Spleen (tissue), 11 donors: Measurements from ENCODE around the gene NTRK1. TPM values are rescaled to one million over a fixed set of nuclear protein-coding genes. Genes with fewer than 3 reads are reported as not detected.

Source experiments
- DNase-seq: peaks from one replicate; pipeline ENCODE4 v3.0.0-alpha.2; 2020
- H3K27ac ChIP-seq, 8 donors: fragments of 200-600 bp; sonication (generic) in 7 of 8; 1 replicate in 4 of 8; 2 replicates in 4 of 8; pipeline versions ENCODE4 v1.5.0 to v1.8.0; 2016 to 2021; ENCODE audit warnings: inconsistent platforms in 4 of 8, mild to moderate bottlenecking in 4 of 8, moderate library complexity in 1 of 8
- H3K27me3 ChIP-seq, 7 donors: fragments of 200-600 bp; sonication (generic) in 6 of 7; replicated peaks in 1 of 7; 1 replicate in 4 of 7; 2 replicates in 3 of 7; pipeline versions ENCODE4 v1.5.0 to v1.8.0; 2016 to 2021; ENCODE audit warnings: inconsistent platforms in 3 of 7, mild to moderate bottlenecking in 1 of 7
- H3K36me3 ChIP-seq, 6 donors: fragments of 200-600 bp; sonication (generic) in 5 of 6; 1 replicate in 4 of 6; 2 replicates in 2 of 6; pipeline versions ENCODE4 v1.5.0 to v1.8.0; 2016 to 2021; ENCODE audit warnings: inconsistent platforms in 2 of 6
- H3K4me1 ChIP-seq, 6 donors: fragments of 200-600 bp; sonication (generic) in 5 of 6; 1 replicate in 3 of 6; 2 replicates in 3 of 6; pipeline versions ENCODE4 v1.5.0 to v1.8.0; 2016 to 2021; ENCODE audit warnings: inconsistent platforms in 3 of 6
- H3K4me3 ChIP-seq, 8 donors: fragments of 200-600 bp; sonication (generic) in 7 of 8; 1 replicate in 4 of 8; 2 replicates in 4 of 8; pipeline versions ENCODE4 v1.5.0 to v1.8.0; 2016 to 2021; ENCODE audit warnings: inconsistent platforms in 4 of 8, mild to moderate bottlenecking in 4 of 8, moderate library complexity in 2 of 8
- H3K9me3 ChIP-seq, 8 donors: fragments of 200-600 bp; sonication (generic) in 7 of 8; 1 replicate in 4 of 8; 2 replicates in 4 of 8; pipeline versions ENCODE4 v1.5.0 to v1.8.0; 2016 to 2021; ENCODE audit warnings: inconsistent platforms in 4 of 8
- POLR2A ChIP-seq, 3 donors: fragments of 450-650 bp; IDR thresholded peaks; one replicate each; pipeline ENCODE4 v1.5.1; 2017; ENCODE audit warnings: antibody characterized with exemption in 3 of 3, mild to moderate bottlenecking in 1 of 3
- POLR2AphosphoS5 ChIP-seq, 3 donors: sonication (generic); formaldehyde crosslinking; IDR thresholded peaks; one replicate each; pipeline ENCODE4 v1.5.1; 2017; ENCODE audit warnings: antibody characterized with exemption in 3 of 3
- WGBS, 5 donors: extraction: QIAGEN DNeasy Blood & Tissue Kit in 3 of 5; methylation state at CpG; one replicate each; pipeline versions ENCODE4 v1.1.5 to v1.1.7; 2013 to 2018; 5-methylcytosine and 5-hydroxymethylcytosine counted together
- intact Hi-C: fragments of 100-400 bp; cut with DNase I; formaldehyde crosslinking; loops from one replicate; pipeline ENCODE4 v1.15.0; 2023; ENCODE audit warnings: low total_unique reads
- polyA plus RNA-seq, 3 donors: library from polyadenylated mRNA; stranded (reverse); fragments of 200-250 nt; gene quantifications; one replicate each; pipeline ENCODE4 v1.2.1, GENCODE V29; 2013
- total RNA-seq, 7 donors: library from RNA; depleted of rRNA in 3 of 7; stranded (reverse); fragments of >200 nt in 3 of 7; fragmentation: NEBNext Ultra II Directional in 4 of 7; extraction: Animal tissue kit (Norgen Biotek cat#: 25700) in 4 of 7; gene quantifications; one replicate each; pipeline versions ENCODE4 v1.1.0 to v1.2.1, GENCODE V29; 2016 to 2021
- TF ChIP-seq, protein P1 (sequence below), 11 experiments: fragments of 200-600 bp in 7 of 11; fragments of 450-650 bp in 4 of 11; sonication (generic) in 4 of 11; IDR thresholded peaks in 8 of 11; conservative IDR thresholded peaks in 3 of 11; 1 replicate in 7 of 11; 2 replicates in 4 of 11; pipeline versions ENCODE4 v1.4.0 to v1.8.0; 2016 to 2021; ENCODE audit warnings: antibody characterized with exemption in 11 of 11, inconsistent platforms in 4 of 11, mild to moderate bottlenecking in 1 of 11
- donor health status: healthy with polysubstance abuse.
- donor health status: DM: no; HTN: no; CAD: no; lungs with moderate emphysema.
- donor health status: DM: no; HTN: no; CAD: no.
- donor health status: Bipolar disorder and iron deficiency.
- donor health status: healthy.
- donor health status: DM: no; HTN: no; CAD: no.
- donor health status: DM: yes; HTN: yes; CAD: no.

Gene NTRK1
- total and polyA plus RNA-seq, 10 donors = 0.09 to 1.4 (median 0.24) TPM; not detected in 4

DNA sequence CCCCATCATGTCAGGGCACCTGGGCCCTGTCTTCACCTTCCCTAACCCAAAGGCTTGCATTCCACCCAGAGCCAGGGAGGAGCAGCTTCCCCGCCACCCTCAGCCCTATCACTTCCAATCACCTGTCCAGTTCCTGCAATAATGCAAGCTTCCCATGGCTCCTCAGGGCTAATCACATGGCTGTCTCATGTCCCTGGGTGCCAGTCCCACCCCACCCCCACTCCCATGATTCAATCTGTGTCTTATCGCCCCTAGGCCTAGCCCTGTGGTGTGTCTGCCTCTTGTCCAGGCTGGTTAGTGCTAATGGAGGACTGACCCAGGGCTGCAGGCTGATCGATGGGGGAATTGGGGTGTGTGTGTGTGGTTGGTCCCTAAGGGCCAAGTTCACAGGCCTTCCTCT lies 21.9 kb downstream of the NTRK1 start:
- H3K4me3 ChIP-seq = no peak overlapping the region
- no peak for TF ChIP-seq POLR2A (IDR thresholded peaks at IDR 0.05)
- TF ChIP-seq, protein P1, sequence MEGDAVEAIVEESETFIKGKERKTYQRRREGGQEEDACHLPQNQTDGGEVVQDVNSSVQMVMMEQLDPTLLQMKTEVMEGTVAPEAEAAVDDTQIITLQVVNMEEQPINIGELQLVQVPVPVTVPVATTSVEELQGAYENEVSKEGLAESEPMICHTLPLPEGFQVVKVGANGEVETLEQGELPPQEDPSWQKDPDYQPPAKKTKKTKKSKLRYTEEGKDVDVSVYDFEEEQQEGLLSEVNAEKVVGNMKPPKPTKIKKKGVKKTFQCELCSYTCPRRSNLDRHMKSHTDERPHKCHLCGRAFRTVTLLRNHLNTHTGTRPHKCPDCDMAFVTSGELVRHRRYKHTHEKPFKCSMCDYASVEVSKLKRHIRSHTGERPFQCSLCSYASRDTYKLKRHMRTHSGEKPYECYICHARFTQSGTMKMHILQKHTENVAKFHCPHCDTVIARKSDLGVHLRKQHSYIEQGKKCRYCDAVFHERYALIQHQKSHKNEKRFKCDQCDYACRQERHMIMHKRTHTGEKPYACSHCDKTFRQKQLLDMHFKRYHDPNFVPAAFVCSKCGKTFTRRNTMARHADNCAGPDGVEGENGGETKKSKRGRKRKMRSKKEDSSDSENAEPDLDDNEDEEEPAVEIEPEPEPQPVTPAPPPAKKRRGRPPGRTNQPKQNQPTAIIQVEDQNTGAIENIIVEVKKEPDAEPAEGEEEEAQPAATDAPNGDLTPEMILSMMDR (IDR thresholded peaks at IDR 0.05 in 8 of 11, conservative IDR thresholded peaks at IDR 0.05 in 3 of 11) = no peak
- no peak for TF ChIP-seq POLR2AphosphoS5 (IDR thresholded peaks at IDR 0.05)
- H3K27me3 ChIP-seq = peaks cover 0 to 87% (median 0%) of the 10 kb centered on the region in 7 donors
- H3K4me1 ChIP-seq = no peaks in the 10 kb centered on the region
- H3K9me3 ChIP-seq = no peaks in the 10 kb centered on the region
- WGBS, 5 donors = 67 to 89% (median 82%) methylated on average over 3 of the region's 3 CpGs
- H3K36me3 ChIP-seq = no peaks in the 10 kb centered on the region
- H3K27ac ChIP-seq = no peak overlapping the region
- intact Hi-C loops = loop anchor here (10.0 kb wide), 1 partner anchor 158 kb away; the partner anchor contains the start of genes ISG20L2 and METTL25B
- DNase-seq = no peak

DNA sequence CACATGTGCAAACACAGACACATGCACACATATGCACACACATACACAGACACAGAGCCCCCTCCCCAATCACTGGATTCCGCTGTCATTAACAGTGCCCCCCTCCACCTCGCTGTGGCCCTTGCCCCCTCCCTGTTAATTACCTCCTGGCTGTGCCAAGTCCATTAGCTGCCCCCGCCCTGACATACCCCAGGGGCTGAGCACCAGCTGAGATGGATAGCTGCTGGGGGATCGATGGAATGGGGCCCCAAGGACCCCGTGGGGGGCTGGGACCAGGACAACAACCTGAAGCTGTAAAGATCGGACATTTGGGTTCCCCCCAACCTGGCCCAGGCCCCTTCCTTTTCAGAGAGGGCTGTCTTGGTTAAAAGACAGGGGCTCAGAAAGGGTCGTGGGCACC lies 23.3 kb downstream of the NTRK1 start:
- WGBS, 5 donors = 42 to 74% (median 70%) methylated on average over 7 of the region's 7 CpGs
- TF ChIP-seq, protein P1 (IDR thresholded peaks at IDR 0.05 in 8 of 11, conservative IDR thresholded peaks at IDR 0.05 in 3 of 11) = no peak
- TF ChIP-seq POLR2A (IDR thresholded peaks at IDR 0.05) (no peak), POLR2AphosphoS5 (IDR thresholded peaks at IDR 0.05) (no peak)
- intact Hi-C loops = loop anchor here (10.0 kb wide), 1 partner anchor 159 kb away; the partner anchor contains the start of genes ISG20L2 and METTL25B
- Histone ChIP-seq H3K27me3 (peaks cover 0 to 94% (median 0%) of the 10 kb centered on the region in 7 donors), H3K9me3 (no peaks in the 10 kb centered on the region), H3K36me3 (no peaks in the 10 kb centered on the region), H3K27ac (no peak overlapping the region), H3K4me1 (no peaks in the 10 kb centered on the region), H3K4me3 (no peak overlapping the region)
- DNase-seq = no peak

DNA sequence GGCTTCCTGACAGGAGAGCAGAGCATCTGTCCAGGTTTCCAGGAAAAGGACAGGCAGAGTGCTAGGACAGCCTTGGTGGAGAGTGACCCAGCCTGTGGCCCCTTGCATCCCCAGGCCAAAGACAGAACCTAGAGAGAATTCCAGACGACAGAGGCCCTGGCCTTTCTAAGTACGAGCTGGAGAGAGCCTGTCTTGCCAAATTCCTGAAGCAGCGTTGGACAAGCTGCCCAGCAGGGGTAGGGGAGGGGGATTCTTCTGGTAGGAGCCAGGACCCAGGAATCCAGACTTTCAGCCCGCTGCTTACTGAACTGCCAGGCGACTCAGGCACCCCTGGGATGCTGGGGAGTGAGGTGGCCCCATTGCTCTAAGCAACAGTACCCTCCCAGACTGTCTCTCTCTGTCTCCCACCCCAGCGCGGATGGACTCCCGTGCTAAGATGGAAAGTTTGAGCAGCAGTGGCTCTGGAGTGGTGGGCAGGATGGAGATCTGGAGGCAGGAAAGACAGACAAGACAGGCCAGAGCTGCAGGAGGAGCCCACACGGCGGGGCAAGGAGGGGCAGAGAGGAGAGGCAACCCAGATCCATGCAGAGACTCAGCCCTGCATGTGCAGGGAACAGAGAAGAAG lies 24.0 kb downstream of the NTRK1 start:
- Histone ChIP-seq H3K4me1 (no peaks in the 10 kb centered on the region), H3K36me3 (no peaks in the 10 kb centered on the region), H3K4me3 (no peak overlapping the region), H3K9me3 (no peaks in the 10 kb centered on the region), H3K27ac (no peak overlapping the region), H3K27me3 (peaks cover 0 to 90% (median 0%) of the 10 kb centered on the region in 7 donors)
- WGBS, 5 donors = 73 to 82% (median 76%) methylated on average over 8 to 10 of the region's 10 CpGs
- TF ChIP-seq, protein P1 (IDR thresholded peaks at IDR 0.05 in 8 of 11, conservative IDR thresholded peaks at IDR 0.05 in 3 of 11) = no peak
- TF ChIP-seq POLR2AphosphoS5 (IDR thresholded peaks at IDR 0.05) = no peak
- no peak for TF ChIP-seq POLR2A (IDR thresholded peaks at IDR 0.05)
- intact Hi-C loops = loop anchor here (10.0 kb wide), 1 partner anchor 160 kb away; the partner anchor contains the start of genes ISG20L2 and METTL25B
- no peak for DNase-seq

DNA sequence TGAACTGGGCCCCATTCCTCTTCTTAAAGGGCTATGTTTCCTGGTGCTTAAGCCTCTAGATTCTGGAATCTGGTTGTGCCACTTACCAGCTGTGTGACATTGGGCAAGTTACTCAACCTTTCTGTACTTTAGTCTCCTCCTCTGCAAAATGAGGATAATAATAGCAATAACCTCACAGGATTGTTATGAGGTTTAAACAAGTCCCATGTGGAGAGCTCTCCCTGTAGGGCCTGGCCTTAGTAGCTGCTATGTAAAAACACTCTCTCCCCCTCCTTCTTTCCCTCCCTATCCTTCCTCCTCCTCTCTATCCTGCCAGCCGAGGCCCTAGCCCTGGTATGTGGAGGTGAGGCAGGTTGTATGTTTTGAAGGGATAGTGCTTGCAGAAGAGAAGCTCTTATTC lies 24.6 kb downstream of the NTRK1 start:
- intact Hi-C loops = loop anchor here (10.0 kb wide), 1 partner anchor 161 kb away; the partner anchor contains the start of genes ISG20L2 and METTL25B
- DNase-seq = no peak
- no peak overlapping the region for H3K27ac ChIP-seq
- 30 to 52% (median 42%) methylated on average over 1 of the region's 1 CpG for WGBS, 5 donors
- H3K36me3 ChIP-seq = no peaks in the 10 kb centered on the region
- TF ChIP-seq, protein P1 (IDR thresholded peaks at IDR 0.05 in 8 of 11, conservative IDR thresholded peaks at IDR 0.05 in 3 of 11) = no peak
- no peak for TF ChIP-seq POLR2A (IDR thresholded peaks at IDR 0.05)
- TF ChIP-seq POLR2AphosphoS5 (IDR thresholded peaks at IDR 0.05) = no peak
- H3K9me3 ChIP-seq = no peaks in the 10 kb centered on the region
- no peak overlapping the region for H3K4me3 ChIP-seq
- peaks cover 0 to 6% (median 0%) of the 10 kb centered on the region in 6 donors for H3K4me1 ChIP-seq
- peaks cover 0 to 90% (median 0%) of the 10 kb centered on the region in 7 donors for H3K27me3 ChIP-seq
